Endothelial cell of umbilical vein (primary cell): ENCODE results near the gene SAMD14. TPM values are rescaled to one million over a fixed set of nuclear protein-coding genes. Genes with fewer than 3 reads are reported as not detected.

Source experiments
- BruUV-seq: library from RNA; stranded (reverse); fragments of 400-500 nt; replicated peaks from 2 replicates; lab custom pipeline; 2021; lab: Mats Ljungman, UMichigan
- CTCF ChIA-PET: fragments of 300-600, 350-600 bp; sonication (Branson Sonifier 250); formaldehyde crosslinking; loops from one replicate; lab custom pipeline; 2021; ENCODE audit warnings: antibody characterized with exemption, inconsistent platforms; lab: Charles Lee
- POLR2A ChIA-PET: fragments of 300-600, 350-600 bp; sonication (Branson Sonifier 250); formaldehyde crosslinking; loops from one replicate; lab custom pipeline; 2021; ENCODE audit warnings: antibody characterized with exemption, inconsistent platforms; lab: Charles Lee
- DNase-seq: peaks from one replicate; pipeline ENCODE4 v3.0.0-alpha.2; 2011; ENCODE audit warnings: low read depth, low spot score
- FAIRE-seq: peaks from 2 replicates; lab custom pipeline; 2011; peaks lifted over from hg19 to GRCh38; lab: Jason Lieb, UNC
- H2AFZ ChIP-seq: 2 replicates; pipeline ENCODE4 v1.6.0; 2012; ENCODE audit warnings: low read depth, low read length, control low read depth, inconsistent platforms
- H3K27ac ChIP-seq: 2 replicates; pipeline ENCODE4 v1.5.1; 2011; ENCODE audit warnings: low read depth, mild to moderate bottlenecking, control low read depth, low read length, moderate library complexity; ENCODE audit not compliant: insufficient read depth
- H3K27me3 ChIP-seq, 2 experiments: 2 replicates each; pipeline versions ENCODE4 v1.6.0 to v1.6.1; 2011; ENCODE audit warnings: low read length in 2 of 2, mixed read lengths in 1 of 2; ENCODE audit not compliant: control insufficient read depth in 2 of 2, insufficient read depth in 2 of 2
- H3K36me3 ChIP-seq, 2 experiments: 2 replicates in 1 of 2; 3 replicates in 1 of 2; pipeline ENCODE4 v1.5.1; 2011; ENCODE audit warnings: low read length in 2 of 2, mild to moderate bottlenecking in 1 of 2, moderate library complexity in 1 of 2; ENCODE audit not compliant: control insufficient read depth in 2 of 2, insufficient read depth in 2 of 2; ENCODE audit errors: extremely low read depth in 1 of 2
- H3K4me1 ChIP-seq: 3 replicates; pipeline ENCODE4 v1.5.1; 2011; ENCODE audit warnings: mild to moderate bottlenecking, low read length; ENCODE audit not compliant: control insufficient read depth, insufficient read depth; ENCODE audit errors: extremely low read depth
- H3K4me2 ChIP-seq: 2 replicates; pipeline ENCODE4 v1.6.1; 2011; ENCODE audit warnings: low read length, control low read depth, mixed read lengths; ENCODE audit not compliant: insufficient read depth
- H3K4me3 ChIP-seq, 3 experiments: fragments of 200-600 bp in 1 of 3; sonication (generic), shearing (Covaris generic) in 1 of 3; replicated peaks in 1 of 3; 2 replicates each; pipeline ENCODE4 v1.5.1; 2011 to 2016; ENCODE audit warnings: control low read depth in 3 of 3, low read length in 3 of 3, mild to moderate bottlenecking in 2 of 3, inconsistent platforms in 1 of 3, low read depth in 1 of 3, moderate library complexity in 1 of 3; ENCODE audit not compliant: insufficient read depth in 1 of 3
- H3K79me2 ChIP-seq: 2 replicates; pipeline ENCODE4 v1.6.0; 2012; ENCODE audit warnings: low read length, inconsistent platforms; ENCODE audit not compliant: control insufficient read depth, insufficient read depth
- H3K9ac ChIP-seq: replicated peaks from 2 replicates; pipeline ENCODE3; 2011; ENCODE audit warnings: low read length, control low read depth; ENCODE audit not compliant: insufficient read depth; ENCODE audit errors: extremely low read depth
- H3K9me1 ChIP-seq: replicated peaks from 3 replicates; pipeline ENCODE4 v1.6.0; 2011; ENCODE audit warnings: mild to moderate bottlenecking, low read length; ENCODE audit not compliant: control insufficient read depth, insufficient read depth; ENCODE audit errors: extremely low read depth
- H3K9me3 ChIP-seq: replicated peaks from 2 replicates; pipeline ENCODE4 v1.5.1; 2012; ENCODE audit warnings: low read length, inconsistent platforms; ENCODE audit not compliant: control insufficient read depth, insufficient read depth
- H4K20me1 ChIP-seq: replicated peaks from 2 replicates; pipeline ENCODE3; 2011; ENCODE audit warnings: mild to moderate bottlenecking, low read length; ENCODE audit not compliant: control insufficient read depth, insufficient read depth; ENCODE audit errors: extremely low read depth
- EZH2 ChIP-seq: IDR thresholded peaks from 2 replicates; pipeline ENCODE4 v1.6.1; 2012; ENCODE audit warnings: borderline replicate concordance, low read depth, mild to moderate bottlenecking, moderate library complexity, low read length, inconsistent platforms; ENCODE audit not compliant: severe bottlenecking
- FOS ChIP-seq: IDR thresholded peaks from 2 replicates; pipeline ENCODE4 v1.6.1; 2011; ENCODE audit warnings: mild to moderate bottlenecking, low read length, moderate library complexity, borderline replicate concordance; ENCODE audit not compliant: insufficient read depth
- GATA2 ChIP-seq: IDR thresholded peaks from 2 replicates; pipeline ENCODE4 v1.7.0; 2011; ENCODE audit warnings: low read depth, mild to moderate bottlenecking, moderate library complexity, mixed read lengths, low read length; ENCODE audit not compliant: insufficient read length, insufficient read depth
- JUN ChIP-seq: IDR thresholded peaks from 2 replicates; pipeline ENCODE4 v1.6.1; 2011; ENCODE audit warnings: borderline replicate concordance, low read depth; ENCODE audit not compliant: insufficient read length, insufficient read depth
- MYC ChIP-seq: IDR thresholded peaks from one replicate; pipeline ENCODE4 v1.6.1; 2011; ENCODE audit warnings: mild to moderate bottlenecking, low read depth, low read length
- POLR2A ChIP-seq: IDR thresholded peaks from 2 replicates; pipeline ENCODE4 v1.6.1; 2012; ENCODE audit warnings: low read depth, mild to moderate bottlenecking, control low read depth, low read length
- POLR2AphosphoS5 ChIP-seq: IDR thresholded peaks from 2 replicates; pipeline ENCODE4 v1.6.1; 2012; ENCODE audit warnings: low read depth, mild to moderate bottlenecking, control low read depth, low read length, moderate library complexity; ENCODE audit not compliant: insufficient read depth
- dilution Hi-C: fragments of 300-500 bp; cut with MboI; formaldehyde crosslinking; loops from one replicate; pipeline ENCODE4 v1.15.0; 2019; ENCODE audit warnings: low sequenced_read_pairs; ENCODE audit not compliant: extremely low pct_ligation_motif_present
- intact Hi-C: fragments of 100-400 bp; cut with micrococcal nuclease; formaldehyde crosslinking; loops from one replicate; pipeline ENCODE4 v1.10.0; 2022
- polyA plus RNA-seq, 4 experiments: library from polyadenylated mRNA; depleted of rRNA in 3 of 4; stranded (reverse) in 3 of 4; unstranded in 1 of 4; fragments of >200 nt; gene quantifications; 2 replicates each; pipeline versions ENCODE4 v1.2.1 to v1.2.3, GENCODE V29; 2011 to 2012; ENCODE audit warnings: missing spikeins in 1 of 4
- total RNA-seq: library from RNA; stranded (reverse); gene quantifications from 2 replicates; pipeline ENCODE4 v1.2.3, GENCODE V29; 2021
- TF ChIP-seq, protein P1 (sequence below), 2 donors: IDR thresholded peaks; 1 replicate in 1 of 2; 2 replicates in 1 of 2; pipeline ENCODE4 v1.5.1; 2011; ENCODE audit warnings: low read length in 2 of 2, mild to moderate bottlenecking in 2 of 2, moderate library complexity in 2 of 2, control low read depth in 1 of 2, inconsistent platforms in 1 of 2, low read depth in 1 of 2; ENCODE audit not compliant: insufficient read depth in 1 of 2; ENCODE audit errors: extremely low read depth in 1 of 2
- TF ChIP-seq, protein P2 (sequence below): IDR thresholded peaks from 2 replicates; pipeline ENCODE4 v1.6.1; 2011; ENCODE audit not compliant: insufficient read depth, insufficient read length

Gene SAMD14
- total and polyA plus RNA-seq, 2 donors (not counting 3 experiments of a cell fraction or from before 2014, with no cell fraction given) = 6.8 to 15.6 TPM

DNA sequence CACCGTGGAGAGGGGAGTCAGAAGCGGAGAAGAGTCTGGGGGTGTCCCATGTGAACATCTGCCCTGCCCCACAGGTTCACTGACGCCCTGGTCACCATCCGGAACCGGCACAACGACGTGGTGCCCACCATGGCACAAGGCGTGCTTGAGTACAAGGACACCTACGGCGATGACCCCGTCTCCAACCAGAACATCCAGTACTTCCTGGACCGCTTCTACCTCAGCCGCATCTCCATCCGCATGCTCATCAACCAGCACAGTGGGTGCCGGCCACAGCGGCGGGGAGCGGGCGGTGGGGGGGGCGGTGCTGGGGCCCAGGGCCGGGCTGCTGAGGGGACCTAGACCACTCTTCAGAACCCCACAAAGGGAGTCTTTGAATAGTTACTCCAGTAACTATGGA, 24.1 kb downstream of the SAMD14 start:
- Histone ChIP-seq H3K9ac (no peak overlapping the region), H3K27me3 (no peaks in the 10 kb centered on the region), H3K4me3 (no peak overlapping the region), H3K4me1 (no peaks in the 10 kb centered on the region), H4K20me1 (no peaks in the 10 kb centered on the region), H3K9me1 (no peaks in the 10 kb centered on the region), H3K9me3 (no peaks in the 10 kb centered on the region), H3K27ac (no peak overlapping the region), H3K79me2 (no peaks in the 10 kb centered on the region), H2AFZ (no peak overlapping the region), H3K36me3 (no peaks in the 10 kb centered on the region), H3K4me2 (no peak overlapping the region)
- TF ChIP-seq MYC (no peak), POLR2A (no peak), FOS (no peak), EZH2 (no peak), POLR2AphosphoS5 (no peak), JUN (no peak), GATA2 (no peak)
- TF ChIP-seq, protein P1, sequence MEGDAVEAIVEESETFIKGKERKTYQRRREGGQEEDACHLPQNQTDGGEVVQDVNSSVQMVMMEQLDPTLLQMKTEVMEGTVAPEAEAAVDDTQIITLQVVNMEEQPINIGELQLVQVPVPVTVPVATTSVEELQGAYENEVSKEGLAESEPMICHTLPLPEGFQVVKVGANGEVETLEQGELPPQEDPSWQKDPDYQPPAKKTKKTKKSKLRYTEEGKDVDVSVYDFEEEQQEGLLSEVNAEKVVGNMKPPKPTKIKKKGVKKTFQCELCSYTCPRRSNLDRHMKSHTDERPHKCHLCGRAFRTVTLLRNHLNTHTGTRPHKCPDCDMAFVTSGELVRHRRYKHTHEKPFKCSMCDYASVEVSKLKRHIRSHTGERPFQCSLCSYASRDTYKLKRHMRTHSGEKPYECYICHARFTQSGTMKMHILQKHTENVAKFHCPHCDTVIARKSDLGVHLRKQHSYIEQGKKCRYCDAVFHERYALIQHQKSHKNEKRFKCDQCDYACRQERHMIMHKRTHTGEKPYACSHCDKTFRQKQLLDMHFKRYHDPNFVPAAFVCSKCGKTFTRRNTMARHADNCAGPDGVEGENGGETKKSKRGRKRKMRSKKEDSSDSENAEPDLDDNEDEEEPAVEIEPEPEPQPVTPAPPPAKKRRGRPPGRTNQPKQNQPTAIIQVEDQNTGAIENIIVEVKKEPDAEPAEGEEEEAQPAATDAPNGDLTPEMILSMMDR (IDR thresholded peaks at IDR 0.05; ENCODE audit: extremely low read depth in 1 of 2, insufficient read depth in 1 of 2, low read depth in 1 of 2, low read length in 2 of 2) = no peak
- TF ChIP-seq, protein P2, sequence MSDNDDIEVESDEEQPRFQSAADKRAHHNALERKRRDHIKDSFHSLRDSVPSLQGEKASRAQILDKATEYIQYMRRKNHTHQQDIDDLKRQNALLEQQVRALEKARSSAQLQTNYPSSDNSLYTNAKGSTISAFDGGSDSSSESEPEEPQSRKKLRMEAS = no peak
- DNase-seq = no peak
- POLR2A ChIA-PET = no interaction called here
- intact Hi-C loops = no loop called here
- no TSS peak for BruUV-seq
- no peak for FAIRE-seq
- dilution Hi-C loops = no loop called here
- CTCF ChIA-PET = interaction anchor here (1.2 to 4.1 kb wide), 2 partner anchors 12 to 14 kb away, joined by 3 to 29 read pairs; no protein-coding TSS in a partner anchor
